H1 (cell line): ENCODE results near the gene MYH13.

Source experiments
- EP300 ChIP-seq, 2 experiments: IDR thresholded peaks; 1 replicate in 1 of 2; 2 replicates in 1 of 2; pipeline ENCODE4 v1.6.1; 2011 to 2012; ENCODE audit warnings: low read depth in 2 of 2, low read length in 2 of 2, mild to moderate bottlenecking in 2 of 2, borderline replicate concordance in 1 of 2, inconsistent platforms in 1 of 2, moderate library complexity in 1 of 2
- MAFK ChIP-seq: IDR thresholded peaks from 2 replicates; pipeline ENCODE4 v1.6.1; 2012; ENCODE audit warnings: low read depth, mild to moderate bottlenecking, improper control_type of control experiment, low read length
- USF2 ChIP-seq: IDR thresholded peaks from 2 replicates; pipeline ENCODE4 v1.6.1; 2011; ENCODE audit warnings: low read length, improper control_type of control experiment
- TF ChIP-seq, protein P1 (sequence below), 3 experiments: IDR thresholded peaks; 1 replicate in 2 of 3; 2 replicates in 1 of 3; pipeline versions ENCODE4 v1.5.1 to v1.6.1; 2011; ENCODE audit warnings: low read length in 3 of 3, mild to moderate bottlenecking in 3 of 3, inconsistent platforms in 2 of 3, low read depth in 1 of 3, moderate library complexity in 1 of 3; ENCODE audit not compliant: insufficient read depth in 1 of 3; ENCODE audit errors: control extremely low read depth in 1 of 3

- no peak for TF ChIP-seq USF2
- no peak for TF ChIP-seq EP300 (IDR thresholded peaks at IDR 0.05; ENCODE audit: borderline replicate concordance in 1 of 2, low read depth in 2 of 2, low read length in 2 of 2)
- no peak for TF ChIP-seq MAFK
- TF ChIP-seq, protein P1, sequence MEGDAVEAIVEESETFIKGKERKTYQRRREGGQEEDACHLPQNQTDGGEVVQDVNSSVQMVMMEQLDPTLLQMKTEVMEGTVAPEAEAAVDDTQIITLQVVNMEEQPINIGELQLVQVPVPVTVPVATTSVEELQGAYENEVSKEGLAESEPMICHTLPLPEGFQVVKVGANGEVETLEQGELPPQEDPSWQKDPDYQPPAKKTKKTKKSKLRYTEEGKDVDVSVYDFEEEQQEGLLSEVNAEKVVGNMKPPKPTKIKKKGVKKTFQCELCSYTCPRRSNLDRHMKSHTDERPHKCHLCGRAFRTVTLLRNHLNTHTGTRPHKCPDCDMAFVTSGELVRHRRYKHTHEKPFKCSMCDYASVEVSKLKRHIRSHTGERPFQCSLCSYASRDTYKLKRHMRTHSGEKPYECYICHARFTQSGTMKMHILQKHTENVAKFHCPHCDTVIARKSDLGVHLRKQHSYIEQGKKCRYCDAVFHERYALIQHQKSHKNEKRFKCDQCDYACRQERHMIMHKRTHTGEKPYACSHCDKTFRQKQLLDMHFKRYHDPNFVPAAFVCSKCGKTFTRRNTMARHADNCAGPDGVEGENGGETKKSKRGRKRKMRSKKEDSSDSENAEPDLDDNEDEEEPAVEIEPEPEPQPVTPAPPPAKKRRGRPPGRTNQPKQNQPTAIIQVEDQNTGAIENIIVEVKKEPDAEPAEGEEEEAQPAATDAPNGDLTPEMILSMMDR (IDR thresholded peaks at IDR 0.05; ENCODE audit: control extremely low read depth in 1 of 3, insufficient read depth in 1 of 3, low read depth in 1 of 3, low read length in 3 of 3) = no peak
Observed at GRCh38 chr17:10394201-10394887, 21.5 kb upstream of the MYH13 start.
